Activated naive CD8-positive, alpha-beta T cell treated with anti-CD3 and anti-CD28 coated beads, Interleukin-2, amount 50 U/mL, for 24 hours (primary cell): ENCODE measurements around the gene GTF2H3.
"Not testable (repeated sequence)": the region's sequence is repeated elsewhere in the genome, so short reads cannot be mapped to it uniquely, and the experiment has no call there.

Experiments used
- ATAC-seq: fragments of 150-1000 bp; cut with Tn5 transposase; one replicate; pipeline ENCODE4 v1.10.0; 2021
- DNase-seq: peaks from one replicate; pipeline ENCODE4 v3.0.0; 2021
- H3K27ac Mint-ChIP-seq: one replicate; pipeline ENCODE4 v1.8.0; 2021; ENCODE audit warnings: mild to moderate bottlenecking, mixed read lengths
- H3K27me3 Mint-ChIP-seq: one replicate; pipeline ENCODE4 v1.8.0; 2021; ENCODE audit warnings: mixed read lengths
- H3K36me3 Mint-ChIP-seq: one replicate; pipeline ENCODE4 v1.8.0; 2021; ENCODE audit warnings: low read depth, mixed read lengths
- H3K4me1 Mint-ChIP-seq: one replicate; pipeline ENCODE4 v1.8.0; 2021; ENCODE audit warnings: mixed read lengths
- H3K4me3 Mint-ChIP-seq: one replicate; pipeline ENCODE4 v1.8.0; 2021; ENCODE audit warnings: mild to moderate bottlenecking, moderate library complexity, mixed read lengths
- H3K9me3 Mint-ChIP-seq: one replicate; pipeline ENCODE4 v1.8.0; 2021; ENCODE audit warnings: mixed read lengths

GTF2H3 gene

DNA sequence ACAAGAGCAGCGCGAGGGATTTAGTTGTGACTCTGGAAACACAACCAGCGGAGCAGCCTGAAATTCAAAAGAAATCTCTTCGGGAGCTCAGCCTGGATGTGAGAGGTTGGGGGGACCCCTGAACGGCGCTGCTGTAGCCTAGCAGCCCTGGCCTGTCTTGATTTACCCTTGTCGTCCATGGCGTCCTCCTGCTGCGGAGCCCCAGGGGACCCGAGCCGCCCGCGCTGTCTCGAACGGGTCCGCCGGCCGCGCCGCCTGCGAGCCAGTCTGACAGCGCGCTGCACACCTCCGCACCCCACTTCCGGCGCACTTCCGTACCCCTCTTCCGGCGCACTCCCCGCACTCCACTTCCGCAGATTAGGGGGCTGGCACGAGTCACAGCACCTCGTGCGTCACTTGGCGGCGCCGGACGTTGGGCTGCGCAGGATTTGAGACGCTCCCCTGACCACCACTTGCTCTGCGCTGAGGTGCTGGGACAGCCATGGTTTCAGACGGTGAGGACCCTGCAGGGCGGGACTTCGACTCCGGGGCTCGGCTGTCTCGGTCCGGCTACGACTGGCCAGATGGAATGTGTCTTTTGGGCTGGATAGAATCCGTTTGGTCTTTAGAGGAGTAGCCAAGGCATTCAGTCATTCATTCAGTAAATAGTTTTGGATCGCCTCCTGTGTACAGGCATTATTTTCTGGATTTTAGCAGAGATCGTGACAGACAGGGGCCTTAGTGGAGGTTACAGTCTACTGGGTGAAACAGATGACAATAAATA, at the start of gene GTF2H3, which contains the start of gene EIF2B1:
Gene GTF2H3 (plus strand): TSS at position 451 of the 763 bp plus-strand sequence. CDS start 31 bp downstream, at position 482.
Gene EIF2B1 (minus strand): TSS at position 308 of the 763 bp plus-strand sequence. CDS start 129 bp downstream, at position 179.
- Mint-ChIP-seq H3K9me3 (no peaks in the 10 kb centered on the region), H3K4me3 (peak within 1 kb of the TSS; percentile 99), H3K4me1 (peaks cover 29% of the 10 kb centered on the region), H3K27me3 (no peaks in the 10 kb centered on the region), H3K36me3 (peaks cover 49% of the 10 kb centered on the region), H3K27ac (peak within 1 kb of the TSS; percentile 98)
- ATAC-seq (peak; percentile 98), DNase-seq (peak; percentile 97)

DNA sequence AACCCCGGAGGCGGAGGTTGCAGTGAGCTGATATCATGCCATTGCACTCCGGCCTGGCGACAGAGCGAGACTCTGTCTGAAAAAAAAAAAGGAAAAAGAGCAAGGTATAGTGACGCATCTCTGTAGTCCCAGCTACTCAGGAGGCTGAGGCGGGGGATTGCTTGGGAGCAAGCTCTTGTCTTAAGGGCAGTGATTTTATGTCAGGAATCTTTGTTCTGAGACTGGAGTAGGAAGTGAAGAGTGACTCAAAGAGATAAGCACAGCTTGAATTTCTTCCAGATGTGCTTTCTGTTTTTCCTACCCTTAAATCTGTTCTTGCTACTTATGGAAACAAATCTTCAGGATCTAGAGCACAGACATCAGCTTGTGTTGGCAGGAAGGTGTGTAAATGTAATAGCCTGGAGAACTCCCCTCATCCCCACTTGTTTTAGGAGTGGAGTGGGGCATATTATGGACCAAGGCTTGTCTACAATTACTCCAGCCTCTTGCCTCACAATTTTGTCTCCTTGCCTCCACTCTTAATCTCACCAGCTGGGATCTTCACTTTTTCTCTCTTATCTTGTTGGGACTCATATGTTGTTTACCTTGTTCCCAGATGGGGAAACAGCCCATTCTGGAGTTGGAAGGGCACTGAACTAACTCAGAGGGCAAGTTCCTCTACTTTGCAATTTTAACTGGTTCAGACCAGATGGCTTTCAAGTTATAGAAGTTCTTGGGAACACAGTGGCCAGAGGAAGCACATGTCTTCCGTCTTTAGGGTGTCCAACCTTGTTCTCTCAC, 41.7 kb upstream of the GTF2H3 start:
- H3K36me3 Mint-ChIP-seq, result peaks cover 57% of the 10 kb centered on the region
- H3K27me3 Mint-ChIP-seq, result no peaks in the 10 kb centered on the region
- no peak overlapping the region for H3K4me3 Mint-ChIP-seq
- ATAC-seq (no peak), DNase-seq (no peak)
- H3K4me1 Mint-ChIP-seq, result peaks cover 43% of the 10 kb centered on the region
- no peaks in the 10 kb centered on the region for H3K9me3 Mint-ChIP-seq
- H3K27ac Mint-ChIP-seq, result peak overlapping the region; percentile 26

DNA sequence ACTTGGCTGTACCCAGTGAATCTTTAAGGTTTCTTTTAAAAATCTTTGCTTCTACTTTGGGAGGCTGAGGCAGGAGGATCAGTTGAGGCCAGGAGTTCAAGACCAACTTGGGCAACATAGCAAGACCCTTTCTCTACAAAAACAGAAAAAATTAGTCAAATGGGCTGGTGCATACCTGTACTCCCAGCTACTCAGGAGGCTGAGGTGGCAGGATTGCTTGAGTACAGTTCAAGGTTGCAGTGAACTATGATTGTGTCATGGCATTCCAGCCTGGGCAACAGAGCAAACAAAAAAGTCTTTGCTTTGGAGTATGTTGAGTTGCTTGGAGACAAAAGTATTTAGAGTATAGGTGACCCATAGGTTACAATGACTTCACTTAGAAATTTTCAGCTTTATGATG, 37.9 kb upstream of the GTF2H3 start:
- H3K27ac Mint-ChIP-seq, result no peak overlapping the region
- H3K9me3 Mint-ChIP-seq, result no peaks in the 10 kb centered on the region
- peaks cover 45% of the 10 kb centered on the region for H3K36me3 Mint-ChIP-seq
- DNase-seq, result no peak
- peaks cover 24% of the 10 kb centered on the region for H3K4me1 Mint-ChIP-seq
- H3K4me3 Mint-ChIP-seq, result no peak overlapping the region
- no peaks in the 10 kb centered on the region for H3K27me3 Mint-ChIP-seq
- no peak for ATAC-seq

DNA sequence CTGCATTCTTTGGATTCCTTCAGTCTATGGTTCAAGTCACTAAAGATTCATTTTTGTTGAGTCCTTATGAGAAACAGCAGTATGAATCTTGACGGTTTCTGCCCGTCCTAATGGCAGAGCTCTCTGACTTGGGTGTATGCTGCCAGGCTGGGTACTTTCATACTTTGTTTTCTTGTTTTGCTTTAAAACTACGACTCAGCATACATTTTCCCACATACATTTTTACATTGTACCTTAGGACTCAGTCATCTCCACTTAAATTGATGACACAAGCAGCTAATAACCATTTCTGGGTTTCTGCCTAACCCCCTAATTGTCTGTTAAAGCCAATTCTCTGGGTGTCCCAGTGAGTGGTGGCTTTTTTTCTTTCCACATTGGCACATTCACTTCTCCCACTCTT, 36.5 kb upstream of the GTF2H3 start:
- H3K27me3 Mint-ChIP-seq, result no peaks in the 10 kb centered on the region
- ATAC-seq, result no peak
- DNase-seq, result no peak
- H3K36me3 Mint-ChIP-seq, result peaks cover 35% of the 10 kb centered on the region
- H3K9me3 Mint-ChIP-seq, result no peaks in the 10 kb centered on the region
- no peak overlapping the region for H3K27ac Mint-ChIP-seq
- H3K4me1 Mint-ChIP-seq, result peaks cover 18% of the 10 kb centered on the region
- no peak overlapping the region for H3K4me3 Mint-ChIP-seq

DNA sequence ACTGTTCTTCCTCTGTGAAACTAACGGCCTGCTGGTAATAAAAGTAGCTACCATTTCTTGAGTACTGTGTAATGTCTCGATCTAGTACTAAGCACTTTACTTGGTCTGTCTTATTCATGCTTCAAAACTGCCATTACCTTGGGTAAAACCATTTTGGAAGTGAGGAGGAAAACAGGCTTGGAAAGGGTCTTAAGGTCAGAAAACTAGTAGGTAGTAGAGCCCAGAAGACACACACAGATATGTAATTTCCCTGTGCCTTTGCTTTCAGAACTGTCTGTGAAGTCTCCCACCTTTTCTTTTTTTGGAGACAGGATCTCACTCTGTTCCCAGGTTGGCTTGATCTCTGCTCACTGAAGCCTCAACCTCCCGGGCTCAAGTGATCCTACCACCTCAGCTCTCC, 35.1 kb upstream of the GTF2H3 start:
- DNase-seq (no peak), ATAC-seq (no peak)
- H3K4me3 Mint-ChIP-seq, result no peak overlapping the region
- peaks cover 28% of the 10 kb centered on the region for H3K4me1 Mint-ChIP-seq
- no peaks in the 10 kb centered on the region for H3K27me3 Mint-ChIP-seq
- no peaks in the 10 kb centered on the region for H3K9me3 Mint-ChIP-seq
- H3K27ac Mint-ChIP-seq, result peak overlapping the region; percentile 27
- H3K36me3 Mint-ChIP-seq, result peaks cover 36% of the 10 kb centered on the region

DNA sequence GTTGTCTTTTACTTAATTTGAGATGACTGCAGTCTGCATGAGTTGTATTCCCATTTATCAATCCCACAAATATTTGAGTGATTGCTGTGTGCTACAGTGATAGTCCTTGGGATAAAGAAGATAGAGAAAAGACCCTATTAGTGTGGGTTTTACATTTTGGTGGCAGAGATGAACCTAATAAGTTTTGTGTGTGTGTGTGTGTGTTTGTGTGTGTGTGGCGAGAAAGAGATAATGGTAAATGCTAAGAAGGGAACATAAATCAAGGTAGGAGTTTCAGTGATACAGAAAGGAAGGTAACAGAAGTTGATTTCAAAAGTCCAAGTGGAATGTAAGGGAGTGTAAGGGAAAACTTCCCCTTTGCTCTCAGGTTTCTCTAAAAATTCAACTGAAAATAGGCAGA, 34.3 kb upstream of the GTF2H3 start:
- Mint-ChIP-seq H3K4me1 (peaks cover 36% of the 10 kb centered on the region), H3K9me3 (no peaks in the 10 kb centered on the region), H3K36me3 (peaks cover 42% of the 10 kb centered on the region), H3K27ac (peak overlapping the region; percentile 8), H3K4me3 (peak overlapping the region; percentile 10), H3K27me3 (no peaks in the 10 kb centered on the region)
- no peak for DNase-seq
- ATAC-seq, result no peak

DNA sequence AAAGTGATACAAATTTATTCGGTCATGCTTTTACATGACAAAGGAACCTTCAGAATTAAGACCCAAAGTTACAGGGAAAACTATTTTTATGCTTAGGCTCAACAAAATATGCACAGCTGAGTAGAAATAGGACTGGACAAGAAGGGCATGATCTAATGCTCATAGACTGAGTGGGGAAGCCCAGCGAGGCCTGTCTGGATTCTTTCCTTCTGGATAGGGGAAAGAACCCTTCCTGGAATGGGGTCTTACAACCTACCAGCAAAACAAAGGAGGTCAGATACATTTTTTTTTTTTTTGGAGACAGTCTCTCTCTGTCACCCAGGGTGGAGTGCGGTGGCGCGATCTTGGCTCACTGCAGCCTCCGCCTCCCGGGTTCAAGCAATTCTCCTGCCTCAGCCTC, 33.9 kb upstream of the GTF2H3 start:
- Mint-ChIP-seq H3K4me3 (peak overlapping the region; percentile 10), H3K9me3 (no peaks in the 10 kb centered on the region), H3K27ac (peak overlapping the region; percentile 8), H3K27me3 (no peaks in the 10 kb centered on the region), H3K36me3 (peaks cover 44% of the 10 kb centered on the region), H3K4me1 (peaks cover 38% of the 10 kb centered on the region)
- ATAC-seq (no peak), DNase-seq (no peak)

DNA sequence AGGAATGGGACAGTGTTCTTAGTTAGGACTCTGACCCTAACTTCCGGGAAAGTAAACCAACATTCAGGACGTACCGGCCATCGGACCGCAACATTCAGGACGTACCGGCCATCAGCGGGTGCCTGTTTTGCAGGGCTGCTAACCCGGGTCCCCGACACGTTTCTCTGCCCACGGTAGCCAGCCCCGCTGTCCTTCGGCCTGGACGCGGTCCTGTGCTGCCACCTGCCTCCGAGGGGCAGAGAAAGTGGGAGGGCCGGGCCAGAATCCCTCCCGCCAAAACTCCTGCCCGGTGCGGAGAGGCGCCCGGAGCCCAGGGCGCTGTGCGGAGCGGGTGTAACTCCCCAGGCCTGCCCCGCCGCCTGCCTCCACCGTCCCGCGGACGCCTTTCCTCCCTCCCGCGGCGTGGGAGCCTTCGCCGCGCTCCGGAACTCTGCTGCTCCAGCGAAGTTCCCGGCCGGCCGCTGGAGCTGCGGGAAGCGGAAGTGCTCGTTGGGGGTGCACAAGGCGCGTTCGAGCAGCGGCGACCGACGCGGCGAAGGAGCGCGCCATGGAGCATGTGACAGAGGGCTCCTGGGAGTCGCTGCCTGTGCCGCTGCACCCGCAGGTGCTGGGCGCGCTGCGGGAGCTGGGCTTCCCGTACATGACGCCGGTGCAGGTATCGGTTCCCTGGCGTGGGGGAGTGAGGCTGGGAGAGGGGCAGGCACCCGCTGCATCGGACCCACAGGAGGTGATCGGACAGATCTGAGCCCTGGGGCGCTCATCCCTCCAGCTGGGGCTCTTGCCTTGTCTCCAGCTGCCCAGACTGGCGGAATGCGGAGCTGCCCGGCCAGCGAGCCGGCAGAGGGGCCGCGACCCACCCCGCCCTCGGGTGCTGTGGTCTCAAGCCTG, 31.8 kb upstream of the GTF2H3 start, which contains the start of gene DDX55:
Gene DDX55 (plus strand): TSS at position 498 of the 888 bp plus-strand sequence. CDS start 50 bp downstream, at position 548.
- peak; percentile 86 for DNase-seq
- Mint-ChIP-seq H3K4me3 (peak within 1 kb of the TSS; percentile 91), H3K9me3 (no peaks in the 10 kb centered on the region), H3K4me1 (peaks cover 38% of the 10 kb centered on the region), H3K27ac (peak within 1 kb of the TSS; percentile 86), H3K36me3 (peaks cover 43% of the 10 kb centered on the region), H3K27me3 (no peaks in the 10 kb centered on the region)
- peak; percentile 94 for ATAC-seq

DNA sequence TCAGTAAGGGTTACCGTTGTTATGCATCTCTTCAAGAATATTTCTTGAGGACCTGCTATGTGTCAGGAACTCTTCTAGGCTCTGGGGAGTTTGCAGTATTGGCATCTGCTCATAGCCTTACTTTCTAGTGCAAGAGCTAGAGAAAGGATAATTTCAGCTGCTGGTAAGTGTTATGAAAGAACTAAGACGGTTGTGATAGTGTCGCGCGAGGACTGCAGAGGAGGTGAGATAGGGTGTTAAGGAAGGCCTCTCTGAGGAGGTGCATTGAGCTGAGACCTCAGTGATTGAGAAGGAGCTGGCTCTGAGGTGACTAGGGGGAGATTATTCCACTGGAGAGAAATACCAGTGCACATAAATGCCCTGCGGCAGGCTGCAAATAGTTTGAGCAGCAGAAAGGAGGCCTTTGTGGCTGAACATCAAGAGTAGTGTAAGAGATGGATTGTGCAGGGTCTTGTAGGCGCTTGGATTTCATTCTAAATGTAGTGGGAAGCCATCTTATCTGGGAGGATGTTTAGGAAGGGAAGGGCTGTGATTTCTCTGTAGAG, 30.9 kb upstream of the GTF2H3 start:
- ATAC-seq (no peak), DNase-seq (no peak)
- Mint-ChIP-seq H3K27ac (peak overlapping the region; percentile 86), H3K36me3 (peaks cover 46% of the 10 kb centered on the region), H3K4me3 (peak overlapping the region; percentile 91), H3K4me1 (peaks cover 38% of the 10 kb centered on the region), H3K27me3 (no peaks in the 10 kb centered on the region), H3K9me3 (no peaks in the 10 kb centered on the region)

DNA sequence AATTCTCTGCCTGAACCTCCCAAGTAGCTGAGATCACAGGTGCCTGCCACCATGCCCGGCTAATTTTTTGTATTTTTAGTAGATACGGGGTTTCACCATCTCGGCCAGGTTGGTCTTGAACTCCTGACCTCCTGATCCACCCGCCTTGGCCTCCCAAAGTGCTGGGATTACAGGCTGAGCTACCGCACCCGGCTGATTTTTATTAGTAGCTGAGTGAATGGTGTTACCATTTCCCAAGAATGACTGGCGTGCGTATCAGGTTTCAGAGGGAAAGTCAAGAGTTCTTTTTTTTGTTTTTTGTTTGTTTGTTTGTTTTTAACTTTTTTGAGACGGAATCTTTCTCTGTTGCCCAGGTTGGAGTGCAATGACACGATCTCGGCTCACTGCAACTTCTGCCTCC, 30.1 kb upstream of the GTF2H3 start:
- Mint-ChIP-seq H3K36me3 (peaks cover 52% of the 10 kb centered on the region), H3K27ac (peak overlapping the region; percentile 49), H3K4me3 (peak overlapping the region; percentile 91), H3K4me1 (peaks cover 40% of the 10 kb centered on the region)
- H3K27me3 Mint-ChIP-seq, H3K9me3 Mint-ChIP-seq, DNase-seq, ATAC-seq: not testable (repeated sequence)

DNA sequence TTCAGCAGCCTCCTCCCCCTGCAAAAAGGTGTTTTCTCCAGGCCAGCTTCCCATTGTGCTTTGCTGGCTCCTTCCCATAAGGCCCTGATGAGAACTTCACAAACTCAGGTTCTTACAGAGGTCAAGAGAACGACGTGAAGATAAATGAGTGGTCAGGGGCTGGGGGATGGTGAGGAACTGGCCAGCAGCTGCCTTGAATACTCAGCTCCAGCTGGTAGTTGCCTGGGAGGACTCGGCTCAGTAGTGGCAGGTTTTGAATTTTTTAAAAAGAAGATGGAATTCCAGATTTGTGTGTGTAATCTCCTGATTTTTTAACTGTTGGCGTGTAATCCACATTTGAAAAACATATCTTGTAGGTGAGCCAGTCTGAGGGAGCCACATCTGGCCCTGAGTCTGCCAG, 25.9 kb upstream of the GTF2H3 start:
- ATAC-seq, result no peak
- Mint-ChIP-seq H3K4me1 (peaks cover 26% of the 10 kb centered on the region), H3K9me3 (no peaks in the 10 kb centered on the region)

DNA sequence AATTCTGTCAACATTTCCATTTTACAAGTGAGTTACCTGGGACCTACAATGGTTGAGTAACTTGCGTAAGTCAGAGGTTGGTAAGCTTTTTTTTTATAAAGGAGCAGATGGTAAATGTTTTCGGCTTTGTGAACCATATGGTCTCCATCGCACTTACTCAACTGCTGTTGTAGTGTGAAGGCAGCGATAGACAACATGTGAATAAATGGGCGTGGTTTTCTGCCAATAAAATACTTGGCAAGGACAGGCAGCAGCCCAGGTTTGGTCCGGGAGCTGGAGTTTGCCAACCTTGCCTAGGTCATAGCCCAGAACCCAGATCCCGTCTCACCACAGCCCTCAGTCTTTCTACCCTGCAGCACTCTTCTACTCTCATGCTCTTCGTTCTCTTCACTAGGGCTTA, 25.4 kb upstream of the GTF2H3 start:
- H3K27me3 Mint-ChIP-seq, result no peaks in the 10 kb centered on the region
- H3K4me3 Mint-ChIP-seq, result no peak overlapping the region
- peaks cover 23% of the 10 kb centered on the region for H3K4me1 Mint-ChIP-seq
- peaks cover 77% of the 10 kb centered on the region for H3K36me3 Mint-ChIP-seq
- no peak for DNase-seq
- no peak overlapping the region for H3K27ac Mint-ChIP-seq
- no peak for ATAC-seq
- H3K9me3 Mint-ChIP-seq, result no peaks in the 10 kb centered on the region

More for the DNA sequence above, 25.9 kb upstream of the GTF2H3 start:
- Mint-ChIP-seq H3K4me3 (no peak overlapping the region), H3K27me3 (no peaks in the 10 kb centered on the region), H3K36me3 (peaks cover 77% of the 10 kb centered on the region), H3K27ac (no peak overlapping the region)
- no peak for DNase-seq

DNA sequence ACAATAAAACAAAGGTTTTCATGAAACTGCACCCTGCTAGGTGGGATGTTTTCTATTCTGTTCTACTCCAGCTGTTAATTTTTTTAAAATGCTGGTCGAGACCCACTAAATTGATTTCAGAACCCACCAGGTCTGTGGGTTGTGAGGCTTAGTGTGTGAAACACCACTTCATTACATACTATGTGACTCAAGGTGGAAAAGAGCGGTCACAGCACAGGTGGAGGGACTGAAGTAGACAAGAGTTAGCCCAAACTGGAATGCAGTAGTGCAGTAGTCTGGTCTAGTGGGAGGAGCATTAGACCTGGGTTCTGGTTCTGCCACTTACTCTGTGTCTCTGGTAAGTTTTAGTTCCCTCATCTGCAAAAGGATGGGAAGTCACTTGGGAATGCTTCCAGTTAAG, 19.5 kb upstream of the GTF2H3 start:
- Mint-ChIP-seq H3K4me3 (no peak overlapping the region), H3K4me1 (peaks cover 3% of the 10 kb centered on the region), H3K9me3 (no peaks in the 10 kb centered on the region), H3K36me3 (peaks cover 82% of the 10 kb centered on the region), H3K27me3 (no peaks in the 10 kb centered on the region), H3K27ac (peak overlapping the region; percentile 56)
- DNase-seq, result no peak
- peak; percentile 74 for ATAC-seq

DNA sequence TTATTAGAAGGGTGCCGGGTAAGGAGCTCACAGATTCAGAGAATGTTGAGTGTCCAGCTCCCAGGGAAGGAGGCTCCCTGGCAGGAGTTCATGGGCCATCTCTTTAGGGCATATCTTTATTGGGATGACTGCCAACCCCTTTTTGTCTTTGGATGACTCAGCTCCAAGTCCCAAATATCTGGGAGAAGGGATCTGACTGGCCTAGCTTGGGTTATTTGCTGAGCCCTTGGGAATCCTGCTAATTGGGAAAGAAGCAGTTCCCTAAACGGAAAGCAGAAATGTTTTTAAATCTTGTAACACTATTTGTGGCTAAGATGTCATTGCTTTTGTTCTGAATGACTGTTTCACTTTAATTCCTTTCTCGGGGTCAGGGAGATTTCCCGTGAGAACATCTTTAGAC, 19.1 kb upstream of the GTF2H3 start:
- no peak overlapping the region for H3K4me3 Mint-ChIP-seq
- H3K27ac Mint-ChIP-seq, result peak overlapping the region; percentile 56
- H3K4me1 Mint-ChIP-seq, result peaks cover 1% of the 10 kb centered on the region
- peaks cover 82% of the 10 kb centered on the region for H3K36me3 Mint-ChIP-seq
- ATAC-seq (no peak), DNase-seq (no peak)
- H3K9me3 Mint-ChIP-seq, result no peaks in the 10 kb centered on the region
- H3K27me3 Mint-ChIP-seq, result no peaks in the 10 kb centered on the region
